Measurements from ENCODE around the gene SLAMF9.

The SLAMF9 gene

DNA sequence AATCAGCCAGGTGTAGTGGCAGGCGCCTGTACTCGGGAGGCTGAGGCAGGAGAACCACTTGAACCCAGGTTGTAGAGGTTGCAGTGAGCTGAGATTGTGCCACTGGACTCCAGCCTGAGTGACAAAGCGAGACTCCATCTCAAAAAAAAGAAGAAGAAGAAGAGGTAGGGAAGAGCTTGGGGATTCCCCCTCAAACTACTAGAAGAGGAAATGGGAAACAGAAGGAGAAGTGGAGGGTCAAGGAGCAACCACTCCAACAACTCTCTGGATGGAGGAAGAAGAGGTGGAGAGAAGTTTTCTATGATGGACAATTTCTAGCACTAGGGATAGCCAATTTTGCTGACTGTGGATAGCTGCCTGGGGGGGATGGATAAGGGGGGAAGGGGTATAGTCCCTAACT is 14.9 kb upstream of the SLAMF9 start:
- no peak for DNase-seq (ENCODE audit: extremely low read depth, insufficient read length)
- no peaks in the 10 kb centered on the region; the same call in 1 of the 2 replicates for H3K27me3 ChIP-seq (replicated peaks; ENCODE audit: control insufficient read depth, insufficient read depth, low read length)
- no peaks in the 10 kb centered on the region for H3K36me3 ChIP-seq (ENCODE audit: control insufficient read depth, insufficient read depth, low read length)
- H3K4me3 ChIP-seq (replicated peaks; ENCODE audit: low read depth, low read length) = no peak overlapping the region
- TF ChIP-seq, protein P1, sequence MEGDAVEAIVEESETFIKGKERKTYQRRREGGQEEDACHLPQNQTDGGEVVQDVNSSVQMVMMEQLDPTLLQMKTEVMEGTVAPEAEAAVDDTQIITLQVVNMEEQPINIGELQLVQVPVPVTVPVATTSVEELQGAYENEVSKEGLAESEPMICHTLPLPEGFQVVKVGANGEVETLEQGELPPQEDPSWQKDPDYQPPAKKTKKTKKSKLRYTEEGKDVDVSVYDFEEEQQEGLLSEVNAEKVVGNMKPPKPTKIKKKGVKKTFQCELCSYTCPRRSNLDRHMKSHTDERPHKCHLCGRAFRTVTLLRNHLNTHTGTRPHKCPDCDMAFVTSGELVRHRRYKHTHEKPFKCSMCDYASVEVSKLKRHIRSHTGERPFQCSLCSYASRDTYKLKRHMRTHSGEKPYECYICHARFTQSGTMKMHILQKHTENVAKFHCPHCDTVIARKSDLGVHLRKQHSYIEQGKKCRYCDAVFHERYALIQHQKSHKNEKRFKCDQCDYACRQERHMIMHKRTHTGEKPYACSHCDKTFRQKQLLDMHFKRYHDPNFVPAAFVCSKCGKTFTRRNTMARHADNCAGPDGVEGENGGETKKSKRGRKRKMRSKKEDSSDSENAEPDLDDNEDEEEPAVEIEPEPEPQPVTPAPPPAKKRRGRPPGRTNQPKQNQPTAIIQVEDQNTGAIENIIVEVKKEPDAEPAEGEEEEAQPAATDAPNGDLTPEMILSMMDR (IDR thresholded peaks at IDR 0.05; ENCODE audit: insufficient read depth, low read length, poor library complexity, severe bottlenecking) = no peak

DNA sequence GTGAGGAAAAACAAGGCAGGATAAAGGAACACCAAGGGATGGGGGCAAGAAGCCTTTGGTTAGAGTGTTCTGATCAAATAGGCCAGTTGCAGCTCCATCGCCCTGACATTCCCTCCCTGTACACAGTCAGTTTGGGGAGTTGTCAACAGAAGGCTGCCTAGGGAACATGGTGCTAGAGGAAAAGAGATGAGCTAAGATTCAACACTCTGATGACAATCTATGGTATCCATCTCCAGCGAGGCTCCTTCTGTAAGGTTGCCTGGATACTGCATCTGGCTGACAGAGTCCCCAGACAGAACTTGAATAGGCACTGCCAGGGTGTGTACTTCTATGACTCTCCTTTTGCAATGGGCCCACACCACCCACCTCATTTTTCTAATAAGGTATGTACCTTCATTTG is 11.2 kb upstream of the SLAMF9 start:
- Histone ChIP-seq H3K4me3 (replicated peaks; ENCODE audit: low read depth, low read length) (no peak overlapping the region), H3K36me3 (ENCODE audit: control insufficient read depth, insufficient read depth, low read length) (no peaks in the 10 kb centered on the region), H3K27me3 (replicated peaks; ENCODE audit: control insufficient read depth, insufficient read depth, low read length) (no peaks in the 10 kb centered on the region; the same call in 1 of the 2 replicates)
- DNase-seq (ENCODE audit: extremely low read depth, insufficient read length) = no peak
- TF ChIP-seq, protein P1 (IDR thresholded peaks at IDR 0.05; ENCODE audit: insufficient read depth, low read length, poor library complexity, severe bottlenecking) = no peak

DNA sequence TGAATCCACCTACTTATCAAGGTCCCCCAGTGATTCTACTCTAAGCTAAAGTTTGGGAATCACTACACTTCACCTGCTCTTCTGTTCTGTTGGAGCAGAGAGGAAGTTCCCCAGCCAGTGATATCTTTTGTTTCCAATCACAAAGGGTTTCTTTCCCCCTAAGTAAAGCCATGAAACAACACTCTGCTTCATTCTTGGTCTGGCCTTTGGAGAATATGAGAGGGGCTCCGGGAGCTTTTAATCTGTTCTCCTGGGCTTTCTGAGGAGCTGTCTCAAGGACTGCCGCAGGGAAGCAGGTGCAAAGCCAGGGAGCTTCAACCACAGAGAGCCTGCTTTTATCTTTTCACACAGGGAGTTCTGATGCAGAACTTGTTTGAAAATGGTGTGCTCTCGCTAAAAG is 10.1 kb upstream of the SLAMF9 start:
- Histone ChIP-seq H3K4me3 (replicated peaks; ENCODE audit: low read depth, low read length) (no peak overlapping the region), H3K36me3 (ENCODE audit: control insufficient read depth, insufficient read depth, low read length) (no peaks in the 10 kb centered on the region), H3K27me3 (replicated peaks; ENCODE audit: control insufficient read depth, insufficient read depth, low read length) (no peaks in the 10 kb centered on the region; the same call in 1 of the 2 replicates)
- TF ChIP-seq, protein P1 (IDR thresholded peaks at IDR 0.05; ENCODE audit: insufficient read depth, low read length, poor library complexity, severe bottlenecking) = no peak
- no peak for DNase-seq (ENCODE audit: extremely low read depth, insufficient read length)

DNA sequence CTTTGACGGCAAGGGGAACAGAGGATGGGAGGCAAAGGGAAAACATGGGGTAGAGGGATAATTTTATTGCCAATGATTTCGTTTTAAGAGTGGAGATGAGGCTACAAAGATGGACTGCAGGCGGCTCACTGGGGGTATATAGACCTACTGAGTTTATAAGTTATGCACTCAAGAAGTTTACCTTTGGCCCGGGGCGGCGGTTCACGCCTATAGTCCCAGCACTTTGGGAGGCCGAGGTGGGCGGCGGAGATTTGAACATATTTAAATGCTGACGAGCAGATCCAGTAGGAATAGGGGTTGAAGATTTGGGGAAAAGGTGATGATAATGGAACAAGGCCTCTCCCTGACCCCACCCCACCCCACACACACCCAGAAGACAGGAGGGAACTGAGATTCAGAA is 8.1 kb upstream of the SLAMF9 start:
- TF ChIP-seq, protein P1 (IDR thresholded peaks at IDR 0.05; ENCODE audit: insufficient read depth, low read length, poor library complexity, severe bottlenecking) = no peak
- H3K4me3 ChIP-seq (replicated peaks; ENCODE audit: low read depth, low read length) = no peak overlapping the region
- H3K27me3 ChIP-seq (replicated peaks; ENCODE audit: control insufficient read depth, insufficient read depth, low read length) = no peaks in the 10 kb centered on the region; the same call in 1 of the 2 replicates
- H3K36me3 ChIP-seq (ENCODE audit: control insufficient read depth, insufficient read depth, low read length) = no peaks in the 10 kb centered on the region
- DNase-seq (ENCODE audit: extremely low read depth, insufficient read length) = no peak

DNA sequence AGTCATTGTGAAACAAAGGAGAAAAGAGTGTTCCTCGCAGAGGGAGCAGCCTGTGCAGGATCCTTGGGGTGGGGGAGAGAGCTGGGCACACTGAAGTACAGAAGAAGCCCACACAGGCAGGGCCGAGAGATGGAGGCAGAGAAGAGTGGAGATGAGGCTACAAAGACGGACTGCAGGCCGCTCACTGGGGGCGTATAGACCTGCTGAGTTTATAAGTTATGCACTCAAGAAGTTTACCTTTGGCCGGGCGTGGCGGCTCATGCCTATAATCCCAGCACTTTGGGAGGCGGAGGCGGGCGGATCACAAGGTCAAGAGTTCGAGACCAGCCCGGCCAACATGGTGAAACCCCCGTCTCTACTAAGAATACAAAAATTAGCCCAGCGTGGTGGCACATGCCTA is 7.6 kb upstream of the SLAMF9 start:
- Histone ChIP-seq H3K27me3 (replicated peaks; ENCODE audit: control insufficient read depth, insufficient read depth, low read length) (no peaks in the 10 kb centered on the region; the same call in 1 of the 2 replicates), H3K4me3 (replicated peaks; ENCODE audit: low read depth, low read length) (no peak overlapping the region), H3K36me3 (ENCODE audit: control insufficient read depth, insufficient read depth, low read length) (no peaks in the 10 kb centered on the region)
- TF ChIP-seq, protein P1 (IDR thresholded peaks at IDR 0.05; ENCODE audit: insufficient read depth, low read length, poor library complexity, severe bottlenecking) = no peak
- no peak for DNase-seq (ENCODE audit: extremely low read depth, insufficient read length)
